GM12801 (cell line): ENCODE measurements around the gene TYSND1.

Experiments used
- CTCF ChIP-seq: IDR thresholded peaks from one replicate; pipeline ENCODE4 v1.5.1; 2011; ENCODE audit warnings: control low read depth; ENCODE audit not compliant: insufficient read length; ENCODE audit errors: extremely low read depth

The TYSND1 gene

GRCh38 chr10:70145666-70146488 is 623 bp downstream of the TYSND1 start:
- TF ChIP-seq CTCF = no peak

DNA sequence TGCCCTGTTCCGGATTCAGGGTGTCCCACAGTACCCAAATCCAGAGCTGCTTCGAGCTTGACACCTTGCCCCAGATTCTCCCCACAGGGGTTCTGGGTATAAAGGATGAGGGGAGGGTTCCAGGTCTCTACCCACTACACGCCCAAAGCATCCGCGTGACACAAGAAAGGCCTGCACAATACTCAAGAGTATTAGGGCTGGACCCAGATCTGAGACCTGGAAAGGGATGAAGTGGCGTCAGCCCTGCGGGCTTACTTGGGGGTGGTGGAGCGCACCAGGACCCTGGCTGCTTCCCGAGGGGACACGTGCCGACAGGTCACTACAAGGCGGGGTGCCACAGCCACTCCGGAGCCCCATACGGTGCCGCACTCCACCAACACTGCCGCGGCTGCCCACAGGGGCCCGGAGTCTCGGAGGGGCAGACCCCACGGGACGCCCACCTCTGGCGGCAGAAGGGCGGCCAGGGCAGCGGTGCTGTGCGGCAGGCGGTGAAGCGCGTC is 1.3 kb downstream of the TYSND1 start:
- TF ChIP-seq CTCF = no peak

GRCh38 chr10:70144372-70145110 is 2.0 kb downstream of the TYSND1 start:
- no peak for TF ChIP-seq CTCF

DNA sequence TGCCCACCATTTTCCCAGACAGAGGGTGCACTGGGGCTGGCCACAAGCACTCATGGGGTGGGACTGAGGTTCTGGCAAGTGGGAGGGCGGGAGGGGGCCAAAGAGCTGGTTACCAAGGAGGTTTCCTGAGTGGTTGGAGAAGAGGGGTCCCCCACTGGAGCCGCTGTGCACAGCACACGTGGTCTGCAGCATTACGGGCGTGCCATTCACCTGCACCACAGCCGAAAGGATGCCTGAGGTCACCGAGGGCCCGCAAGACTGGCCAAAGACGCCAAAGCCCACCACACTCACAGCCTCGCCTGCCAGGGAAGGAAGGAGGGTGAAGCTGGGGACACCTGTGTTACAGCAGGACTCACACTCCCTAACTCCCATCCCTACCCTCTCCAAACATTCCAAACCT is 3.9 kb downstream of the TYSND1 start:
- no peak for TF ChIP-seq CTCF

- TF ChIP-seq CTCF = no peak
Observed at GRCh38 chr10:70140297-70140696, 6.2 kb downstream of the TYSND1 start.

DNA sequence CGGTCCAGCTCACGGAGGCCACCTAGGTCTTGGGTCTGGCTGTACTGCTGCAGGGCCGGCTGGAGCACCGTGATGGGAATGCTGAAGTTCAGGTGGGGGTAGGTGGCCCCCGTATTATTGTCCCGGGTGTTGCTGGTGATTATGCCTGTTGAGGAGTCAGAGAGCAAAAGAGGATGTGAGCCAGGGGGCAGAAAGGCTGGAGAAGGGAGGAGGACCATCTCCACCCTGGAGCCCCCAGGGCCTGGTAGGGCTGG is 6.6 kb downstream of the TYSND1 start:
- no peak for TF ChIP-seq CTCF

DNA sequence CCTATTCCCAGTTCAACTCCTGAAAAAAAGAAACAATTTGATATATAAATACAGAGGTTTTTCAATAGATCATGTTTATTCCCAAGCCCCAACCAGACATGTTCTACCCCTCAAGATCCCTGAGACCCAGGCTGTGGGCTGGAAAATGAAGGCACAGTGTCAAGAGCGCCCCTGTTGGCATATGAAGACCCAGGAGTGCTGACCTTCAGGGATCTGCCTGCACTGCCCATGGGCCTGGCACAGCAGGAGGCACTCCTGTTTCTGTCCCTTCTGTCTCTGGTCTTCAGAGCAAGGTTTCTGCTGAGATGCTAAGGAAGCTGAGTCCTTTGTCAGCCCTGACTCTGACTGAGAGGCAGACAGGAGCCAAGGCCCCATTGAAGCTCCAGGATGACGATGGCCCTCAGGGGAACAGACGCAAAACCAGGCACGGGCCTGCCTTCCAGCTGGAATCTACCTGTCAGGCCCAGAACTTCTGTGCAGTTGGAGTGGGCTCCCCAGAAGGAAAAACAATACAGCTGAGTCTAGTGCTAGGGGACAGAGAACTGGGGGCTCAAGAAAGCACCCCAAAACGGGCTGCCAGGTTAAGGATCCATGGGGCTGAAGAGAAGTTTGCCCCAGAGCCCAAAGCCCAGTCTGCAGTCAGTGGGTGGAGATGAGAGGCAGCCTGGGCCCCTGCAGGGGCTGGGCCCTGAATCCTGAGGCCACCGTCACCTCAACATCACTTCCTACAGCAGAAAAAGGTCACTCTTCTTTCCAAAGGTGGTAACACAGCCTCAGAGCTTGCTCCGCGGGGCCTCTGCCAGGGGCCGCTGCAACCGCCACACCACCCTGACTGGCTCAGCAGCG is 7.1 kb downstream of the TYSND1 start:
- TF ChIP-seq CTCF = no peak
